HG02571 (cell line): Measurements from ENCODE around the gene ACSS3.
"Not testable (repeated sequence)": the region's sequence is repeated elsewhere in the genome, so short reads cannot be mapped to it uniquely, and the experiment has no call there.

ENCODE experiments used
- ATAC-seq: cut with Tn5 transposase; IDR thresholded peaks from one replicate; pipeline ENCODE4 v1.9.1; 2021; ENCODE audit warnings: mild to moderate bottlenecking, moderate library complexity; ENCODE audit not compliant: unreplicated experiment

Gene ACSS3

DNA sequence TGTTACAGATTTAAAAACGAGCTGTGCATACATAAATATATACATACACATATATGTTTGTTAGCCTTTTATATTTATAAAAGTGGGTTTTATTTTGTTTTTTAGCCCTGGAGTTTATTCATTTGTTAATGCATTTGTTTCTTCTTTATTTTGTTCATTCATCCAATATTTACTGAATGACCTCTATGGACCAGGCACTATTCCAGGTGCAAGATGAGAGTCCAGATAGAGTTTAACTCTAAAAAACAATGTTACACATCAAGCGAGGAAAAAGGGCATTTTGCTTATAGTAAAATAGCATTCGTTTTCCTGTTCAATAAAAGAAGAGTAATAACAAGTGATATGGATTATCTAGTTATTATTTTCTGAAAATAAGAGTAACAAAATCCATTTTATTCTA is 14.2 kb downstream of the ACSS3 start:
- no peak for ATAC-seq

DNA sequence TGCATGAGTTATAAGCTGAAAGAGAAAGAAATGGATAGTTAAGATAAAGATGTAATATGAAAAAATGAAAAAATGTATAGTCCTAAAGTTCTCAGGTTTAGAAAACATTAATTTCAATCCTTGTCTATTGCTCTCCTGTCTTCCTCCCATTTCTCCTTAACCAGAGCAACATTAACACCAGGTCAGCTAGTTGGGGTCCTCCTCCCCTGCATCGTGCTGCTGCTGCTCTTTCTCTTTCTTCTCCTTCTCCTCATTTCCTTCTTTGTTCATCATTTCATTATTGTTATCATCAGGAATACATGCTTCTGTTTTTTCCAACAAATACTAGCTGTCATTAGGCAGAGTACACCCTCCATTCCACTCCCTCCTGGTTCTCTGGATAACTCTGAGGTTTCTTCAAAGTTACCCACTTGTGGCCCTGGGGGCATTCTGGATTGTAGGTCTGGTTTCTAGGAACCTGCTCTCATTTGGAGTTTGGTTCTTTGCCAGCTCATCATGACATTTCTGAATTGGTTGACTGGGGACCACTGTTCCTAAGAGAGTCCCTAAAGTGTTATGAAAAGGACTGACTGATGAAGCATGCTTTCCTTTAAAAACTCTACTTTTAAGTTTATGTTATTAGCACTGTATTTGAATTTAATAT is 17.0 kb downstream of the ACSS3 start:
- no peak for ATAC-seq

DNA sequence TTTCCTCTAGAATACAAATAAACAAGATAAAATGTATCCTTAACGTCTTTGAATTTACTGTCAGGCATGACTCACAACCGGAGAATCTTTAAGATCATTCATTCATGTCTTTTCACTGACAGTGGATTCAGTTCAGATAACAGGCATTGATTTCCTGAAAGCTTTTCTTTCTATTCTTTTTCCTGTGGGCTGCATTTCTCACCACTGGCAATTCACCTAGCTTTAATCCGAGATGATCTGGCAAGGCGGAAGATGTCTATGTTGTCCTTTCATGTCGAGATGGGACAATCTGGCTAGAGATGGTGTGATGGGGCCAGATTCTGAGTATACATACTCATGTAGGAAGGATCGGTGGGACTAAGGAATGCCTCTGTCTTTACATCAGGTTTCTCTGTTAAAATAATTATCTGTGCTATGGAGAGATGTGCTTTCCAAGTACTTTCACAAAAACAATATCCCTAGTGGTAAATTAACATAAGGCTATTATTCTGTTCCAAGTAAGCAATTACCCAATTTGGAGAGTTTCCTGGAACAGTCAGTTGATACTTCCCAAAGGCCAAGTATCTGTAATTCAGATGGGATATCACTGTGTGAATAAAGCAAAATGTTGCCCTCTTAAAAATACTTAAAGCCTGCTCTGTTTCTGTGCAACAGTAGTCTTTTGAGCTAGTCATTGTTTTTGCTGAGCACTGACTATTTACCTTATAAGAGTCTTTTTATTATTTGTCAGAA is 17.8 kb downstream of the ACSS3 start:
- no peak for ATAC-seq

DNA sequence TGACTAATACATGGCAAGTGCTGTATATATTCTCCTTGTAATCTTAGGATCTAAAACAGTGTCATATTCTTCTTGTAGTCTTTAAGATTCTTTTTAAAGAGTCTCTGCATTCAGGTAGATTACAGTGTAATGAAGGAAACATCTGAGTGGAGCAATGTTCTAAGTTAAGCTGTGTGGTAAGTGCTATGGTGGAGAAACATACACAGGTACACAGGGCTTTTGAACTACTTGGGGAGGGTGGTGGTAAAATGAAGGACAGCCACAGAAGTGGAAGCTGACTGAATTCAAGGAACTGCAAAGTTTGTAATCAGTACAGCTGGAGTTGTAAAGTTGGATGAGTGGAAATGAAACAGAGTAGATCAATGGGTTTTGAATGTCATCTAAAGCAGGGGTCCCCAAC is 27.8 kb downstream of the ACSS3 start:
- ATAC-seq = no peak

DNA sequence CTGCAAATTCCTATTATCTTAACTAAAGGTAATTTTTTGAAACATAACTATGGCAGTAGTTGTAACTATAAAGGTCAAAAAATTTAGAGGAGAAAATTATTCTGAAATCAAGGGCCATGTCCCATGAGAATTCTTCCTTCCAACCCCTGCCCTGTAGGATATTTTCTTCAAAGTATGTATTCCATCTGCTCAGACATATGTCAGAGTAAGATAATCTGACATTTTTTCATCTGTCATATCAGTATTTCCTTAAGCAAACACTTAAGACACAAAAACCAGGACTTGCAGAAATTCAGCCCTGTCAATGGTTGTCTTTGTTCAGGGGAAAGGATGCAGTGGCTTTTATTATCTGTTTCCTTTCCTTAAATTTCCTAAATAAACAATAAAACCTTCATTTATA is 36.3 kb downstream of the ACSS3 start:
- no peak for ATAC-seq

- ATAC-seq = not testable (repeated sequence)
Observed at GRCh38 chr12:81119069-81119468, 41.2 kb downstream of the ACSS3 start.

DNA sequence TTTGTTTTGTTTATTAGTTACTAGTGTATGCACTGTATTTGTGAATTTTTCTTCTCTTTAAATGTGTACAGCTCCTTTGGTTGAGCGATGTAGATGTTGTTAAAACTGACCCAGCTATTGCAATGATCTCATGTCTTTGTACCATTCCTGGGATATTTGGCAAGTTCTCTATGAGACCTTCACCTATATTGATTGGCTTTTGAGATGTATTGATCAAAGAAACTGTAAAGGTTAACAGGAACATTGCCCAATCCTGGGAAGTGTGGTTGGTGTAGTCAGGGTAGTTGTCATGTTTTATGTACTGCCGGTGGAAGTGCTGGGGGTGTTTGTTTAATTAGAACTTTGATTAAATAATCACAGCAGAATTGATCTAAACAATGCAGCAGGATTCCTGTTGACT is 43.1 kb downstream of the ACSS3 start:
- ATAC-seq = no peak

DNA sequence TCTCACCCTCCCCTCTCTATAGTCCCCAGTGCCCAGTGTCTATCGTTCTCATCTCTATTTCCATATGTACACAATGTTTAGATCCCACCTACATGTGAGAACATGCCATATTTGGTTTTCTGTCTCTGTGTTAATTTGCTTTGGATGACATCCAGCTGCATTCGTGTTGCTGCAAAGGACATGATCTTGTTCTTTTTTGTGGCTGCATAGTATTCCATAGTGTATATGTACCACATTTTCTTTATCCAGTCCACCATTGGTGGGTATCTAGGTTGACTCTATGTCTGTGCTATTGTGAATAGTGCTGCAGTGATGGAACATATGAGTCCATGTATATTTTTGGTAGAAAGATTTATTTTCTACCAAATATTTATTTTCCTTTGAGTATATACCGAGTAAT is 45.7 kb downstream of the ACSS3 start:
- no peak for ATAC-seq

DNA sequence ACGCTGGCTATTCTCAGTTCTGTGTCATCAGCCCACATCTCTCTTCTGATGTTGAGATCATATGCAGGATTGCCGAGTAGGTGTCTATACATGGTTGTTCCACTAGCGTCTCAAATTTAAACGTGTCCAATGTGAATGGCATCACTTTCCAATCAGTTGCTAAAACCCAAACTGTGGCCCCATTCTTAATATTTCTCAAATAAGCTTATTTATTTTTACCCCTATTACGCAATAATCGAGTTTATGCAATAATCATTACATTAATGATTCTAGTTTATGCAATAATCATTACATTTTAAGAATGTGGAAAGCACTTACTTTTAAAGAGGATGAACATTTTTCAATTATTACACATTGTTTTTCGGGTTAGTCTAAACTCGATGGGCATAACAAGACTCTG is 47.8 kb downstream of the ACSS3 start:
- ATAC-seq = no peak

DNA sequence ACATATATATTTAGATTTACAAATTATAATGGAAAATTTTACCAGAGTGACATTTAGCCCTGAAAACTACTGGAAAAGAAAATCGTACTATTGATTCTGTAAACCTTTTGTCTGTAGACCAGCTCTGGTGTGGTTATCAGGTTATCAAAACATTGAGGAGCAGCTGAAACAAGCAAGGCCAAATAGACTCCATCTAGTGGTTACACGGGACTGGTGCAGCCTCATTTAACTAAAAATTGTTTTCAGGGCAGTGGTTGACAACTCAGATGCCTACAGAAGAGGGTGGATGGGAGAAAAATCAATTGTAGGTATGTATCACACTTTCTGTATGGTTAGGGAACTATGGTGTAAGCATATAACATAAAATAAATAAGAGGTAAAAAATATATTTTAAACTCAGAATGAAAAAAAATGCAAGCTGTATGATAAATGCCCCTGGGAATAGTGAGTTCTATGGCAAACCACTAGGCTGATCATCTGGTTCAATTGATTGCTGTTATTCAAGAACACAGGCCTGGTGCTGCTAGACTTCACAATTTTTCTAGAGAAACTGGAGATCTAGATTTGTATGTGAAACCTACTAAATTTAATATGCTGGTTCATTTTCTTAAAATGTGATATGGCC is 51.2 kb downstream of the ACSS3 start:
- ATAC-seq = peak; percentile 98

DNA sequence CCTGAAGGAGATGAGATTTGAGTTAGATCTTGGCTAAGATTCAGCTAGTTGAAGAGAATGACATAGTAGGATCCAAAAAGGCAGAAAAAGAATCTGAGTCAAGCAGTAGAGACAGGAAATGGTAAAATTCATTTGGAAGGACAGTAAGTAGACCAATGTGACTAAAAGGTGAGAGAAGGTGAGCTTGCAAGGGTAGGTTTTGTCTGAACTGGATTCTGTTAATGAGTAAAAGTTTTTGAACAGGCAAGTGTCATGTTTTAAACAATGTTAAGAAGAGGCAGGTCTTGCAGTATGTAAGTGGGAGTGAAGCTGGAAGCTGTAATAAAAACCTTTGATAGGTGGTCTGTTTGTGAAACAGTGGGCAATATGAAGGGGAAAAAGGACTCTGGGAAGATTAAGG is 58.6 kb downstream of the ACSS3 start:
- no peak for ATAC-seq

DNA sequence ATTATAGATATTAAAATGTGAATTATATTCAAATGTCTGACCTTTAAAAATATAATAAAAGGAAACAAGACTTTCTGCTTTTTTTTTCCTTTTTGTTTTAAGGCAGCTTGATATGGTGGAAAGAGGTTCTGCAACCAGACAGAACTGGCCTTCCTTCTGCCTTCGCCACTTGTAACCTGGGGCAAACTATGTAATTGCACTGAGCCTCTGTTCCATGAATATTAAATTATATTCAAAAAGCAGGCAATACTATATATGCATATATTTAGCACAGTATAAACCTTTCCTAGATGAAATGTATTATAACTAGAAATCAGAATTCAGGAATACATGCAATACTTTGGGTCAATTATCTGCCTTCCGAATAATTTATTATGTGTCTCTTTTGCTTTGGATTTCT is 59.9 kb downstream of the ACSS3 start:
- ATAC-seq = no peak

DNA sequence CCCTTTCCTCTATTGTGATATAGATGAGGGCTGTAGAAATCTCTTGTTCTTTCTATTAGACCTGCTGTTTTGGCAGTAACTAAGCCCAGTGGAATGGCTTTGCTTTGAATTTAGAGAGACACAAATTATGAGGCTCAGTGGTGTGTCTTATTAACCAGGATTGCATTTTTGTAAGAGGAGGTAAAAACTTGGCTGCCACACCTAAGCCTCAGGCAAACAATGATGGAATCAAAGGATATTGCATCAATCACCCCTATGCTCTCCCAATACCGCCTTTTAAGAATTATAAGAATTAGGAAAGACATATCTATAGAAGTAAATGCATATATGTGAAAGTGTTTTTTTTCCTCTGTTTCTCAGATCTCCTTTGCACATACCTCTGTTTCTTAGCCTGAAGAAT is 63.3 kb downstream of the ACSS3 start:
- ATAC-seq = no peak

GRCh38 chr12:81143057-81143456 is 65.2 kb downstream of the ACSS3 start:
- no peak for ATAC-seq

DNA sequence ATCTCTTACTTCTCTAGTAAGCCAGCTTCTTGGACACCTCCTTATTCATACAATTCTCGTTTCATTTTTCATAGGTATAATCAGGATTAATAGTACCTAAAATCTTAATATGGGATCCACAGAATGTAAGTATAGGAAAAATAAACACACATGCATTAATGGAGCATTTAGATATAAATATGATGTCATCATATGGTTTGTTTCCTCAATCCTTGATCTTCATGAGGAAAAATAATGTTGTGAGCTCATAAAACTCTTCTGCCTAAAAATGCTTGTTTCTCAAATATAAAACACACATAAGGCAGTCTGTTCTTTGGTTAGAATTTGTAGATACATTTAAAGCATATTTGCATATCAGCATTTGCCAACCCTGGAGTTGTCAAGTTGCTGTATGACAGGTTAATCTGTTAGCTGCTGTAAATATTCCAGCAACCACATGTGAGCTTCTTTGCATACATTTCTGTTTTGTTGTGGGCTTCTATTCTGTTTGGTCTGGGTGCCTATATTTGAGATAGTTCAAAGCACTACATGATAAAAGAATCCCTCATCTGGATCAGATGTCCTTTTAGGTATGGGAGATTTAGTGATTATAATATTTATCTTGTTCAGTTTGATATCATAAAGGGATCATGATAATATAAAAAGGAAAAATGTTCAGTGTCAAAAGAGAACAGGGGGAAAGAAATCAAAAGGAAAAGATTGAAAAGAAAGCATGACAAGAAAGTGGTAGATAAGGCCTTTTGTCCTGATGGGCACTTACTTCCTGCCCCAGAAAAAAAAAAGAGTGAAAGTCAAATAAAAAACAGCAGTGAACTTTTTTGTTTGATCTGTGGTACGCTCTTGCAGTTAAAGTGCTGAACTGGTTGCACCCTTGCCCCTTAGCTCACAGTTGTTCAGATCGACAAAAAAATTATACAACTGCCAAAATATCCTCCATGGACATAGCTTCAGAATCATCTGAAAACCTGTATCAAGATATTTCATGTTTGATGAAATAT is 68.6 kb downstream of the ACSS3 start:
- no peak for ATAC-seq

- ATAC-seq = no peak
Observed at GRCh38 chr12:81147292-81147919, 69.5 kb downstream of the ACSS3 start.

- no peak for ATAC-seq
Observed at GRCh38 chr12:81150382-81150781, 72.5 kb downstream of the ACSS3 start.

GRCh38 chr12:81159856-81160255 is 82.0 kb downstream of the ACSS3 start:
- no peak for ATAC-seq

- ATAC-seq = no peak
Observed at GRCh38 chr12:81161680-81162079, 83.8 kb downstream of the ACSS3 start.

DNA sequence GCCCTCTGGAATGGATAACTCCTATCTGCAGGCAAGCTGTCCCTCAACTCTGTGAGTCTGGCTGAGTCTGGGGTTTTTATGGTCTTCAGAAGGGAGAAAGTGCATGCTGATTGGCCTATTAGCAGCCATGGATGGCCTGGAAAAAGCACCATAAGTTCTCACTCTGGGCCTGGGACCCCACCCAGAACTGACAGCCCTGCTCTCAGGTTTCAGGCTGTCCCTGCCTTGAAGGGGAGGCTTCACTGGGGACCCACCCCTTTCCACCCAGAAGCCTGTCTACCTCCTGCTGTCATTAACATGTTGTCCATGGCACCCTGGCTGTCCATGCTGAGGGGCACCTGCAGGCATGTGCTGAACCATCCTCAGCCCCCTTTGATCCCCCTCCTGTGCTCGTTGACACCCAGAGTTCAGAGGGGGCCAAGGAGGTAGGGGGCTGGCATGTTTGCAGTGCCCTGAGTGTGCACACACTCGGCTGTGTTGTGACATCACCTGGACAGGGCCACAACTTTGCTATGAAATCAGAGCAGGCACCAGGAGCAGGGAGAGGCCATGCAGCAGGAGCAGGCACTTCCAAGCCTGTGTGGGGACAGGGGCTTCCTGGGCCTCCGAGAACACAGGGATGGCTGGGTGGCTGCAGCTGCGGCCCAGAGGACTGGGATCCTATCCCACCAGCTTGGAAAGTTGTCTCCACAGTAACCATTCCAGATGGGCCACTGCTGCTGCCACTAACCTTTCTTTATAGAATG is 84.7 kb downstream of the ACSS3 start:
- no peak for ATAC-seq
